Measurements from ENCODE around the gene MAP4K2.
A peak's percentile ranks its signal among the peaks of the same experiment; 100 is the strongest.

MAP4K2 gene

GRCh38 chr11:64792482-64792881 lies 10.5 kb downstream of the MAP4K2 start:
- DNase-seq (ENCODE audit: low read depth in 2 of 2): no peak

DNA sequence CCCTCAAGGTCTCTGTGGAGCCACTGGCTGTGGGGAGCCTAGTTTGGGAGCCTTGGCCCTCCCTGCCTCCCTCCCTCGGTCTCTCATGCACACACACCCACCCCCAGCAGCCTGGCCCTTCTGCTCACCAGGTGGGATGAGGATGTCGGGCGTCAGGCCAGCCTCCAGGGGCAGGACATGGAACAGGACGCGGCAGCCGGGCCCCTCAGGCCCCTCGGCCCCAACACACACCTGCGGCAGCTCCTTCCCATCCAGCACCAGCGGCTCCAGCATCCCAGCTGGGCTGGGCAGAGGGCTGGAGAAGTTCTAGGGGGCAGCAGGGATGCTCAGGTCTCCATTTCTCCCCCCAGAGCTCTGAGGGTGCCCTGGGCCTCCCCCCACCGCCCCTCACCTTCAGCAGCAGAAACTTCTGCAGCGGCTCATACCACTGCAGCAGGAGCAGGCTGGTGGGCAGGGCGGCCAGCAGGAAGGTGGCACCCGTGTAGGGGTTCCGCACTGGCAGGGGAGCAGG lies 11.2 kb downstream of the MAP4K2 start:
- no peak for DNase-seq (ENCODE audit: low read depth in 2 of 2)

GRCh38 chr11:64790205-64791095 lies 12.6 kb downstream of the MAP4K2 start:
- DNase-seq (ENCODE audit: low read depth in 2 of 2): no peak

DNA sequence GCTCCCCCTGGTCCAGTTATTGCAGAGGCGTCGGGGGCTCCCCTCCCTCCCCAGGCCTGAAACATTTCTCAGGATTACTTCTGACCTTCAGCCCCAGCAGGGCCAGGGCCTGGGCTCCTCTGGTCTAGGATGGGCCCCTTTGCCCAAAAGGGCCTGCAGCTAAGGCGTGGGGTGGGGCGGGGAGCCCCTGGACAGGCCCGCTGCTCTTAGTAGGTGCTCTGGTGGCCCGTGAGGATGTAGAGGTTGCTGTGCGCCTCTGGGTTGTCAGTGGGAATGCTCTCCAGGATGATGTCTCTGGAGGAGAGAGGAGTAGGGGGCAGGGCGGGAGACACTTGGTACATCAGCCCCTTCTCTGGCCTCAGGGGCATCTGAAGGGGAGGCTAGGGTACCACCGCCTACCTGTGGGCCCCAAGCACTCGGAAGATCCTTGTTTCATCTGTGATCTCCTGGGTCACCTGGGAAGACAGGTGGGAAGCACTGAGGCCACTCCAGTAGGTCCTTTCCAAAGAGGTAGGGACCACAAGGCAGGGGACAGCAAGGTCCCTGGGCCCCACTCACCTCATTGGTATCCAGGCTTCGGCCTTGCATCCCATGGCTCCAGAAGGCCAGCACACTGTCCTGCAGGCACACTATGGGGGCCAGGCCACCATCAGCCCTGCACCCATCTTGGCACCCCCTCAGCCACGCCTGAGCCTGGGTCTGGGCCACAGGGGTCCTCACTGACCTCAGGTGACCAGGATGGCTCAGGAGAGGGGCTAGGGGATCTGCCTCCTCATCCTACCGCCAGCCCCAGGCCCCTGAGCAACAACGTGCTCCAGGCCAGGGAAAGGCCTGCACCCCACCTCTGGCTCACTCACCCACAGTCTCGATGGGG lies 13.4 kb downstream of the MAP4K2 start:
- no peak for DNase-seq (ENCODE audit: low read depth in 2 of 2)

GRCh38 chr11:64788321-64789215 lies 14.4 kb downstream of the MAP4K2 start:
- DNase-seq (ENCODE audit: low read depth in 2 of 2): no peak

- no peak for DNase-seq (ENCODE audit: low read depth in 2 of 2)
These were observed 15.3 kb downstream of the MAP4K2 start for GRCh38 chr11:64787526-64788320.

DNA sequence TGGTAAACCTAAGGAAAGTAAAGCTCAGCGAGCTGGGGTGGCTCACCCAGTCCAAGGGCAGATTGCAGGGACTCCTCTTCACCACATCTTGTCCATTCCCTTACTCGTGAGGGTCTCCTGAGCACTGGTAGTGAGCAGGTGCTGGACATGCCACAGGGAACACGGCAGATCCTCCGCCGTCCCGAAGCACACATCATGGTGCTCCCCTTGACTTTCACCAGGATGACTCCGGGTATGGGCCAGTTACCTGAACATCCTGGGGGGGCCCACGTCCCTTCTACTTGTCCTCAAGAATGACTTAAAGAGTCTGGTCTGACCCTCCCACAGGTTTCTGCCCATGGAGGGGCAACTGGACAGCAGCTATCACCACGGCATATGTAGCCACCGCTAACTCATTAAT lies 16.7 kb downstream of the MAP4K2 start:
- no peak for DNase-seq (ENCODE audit: low read depth in 2 of 2)

DNA sequence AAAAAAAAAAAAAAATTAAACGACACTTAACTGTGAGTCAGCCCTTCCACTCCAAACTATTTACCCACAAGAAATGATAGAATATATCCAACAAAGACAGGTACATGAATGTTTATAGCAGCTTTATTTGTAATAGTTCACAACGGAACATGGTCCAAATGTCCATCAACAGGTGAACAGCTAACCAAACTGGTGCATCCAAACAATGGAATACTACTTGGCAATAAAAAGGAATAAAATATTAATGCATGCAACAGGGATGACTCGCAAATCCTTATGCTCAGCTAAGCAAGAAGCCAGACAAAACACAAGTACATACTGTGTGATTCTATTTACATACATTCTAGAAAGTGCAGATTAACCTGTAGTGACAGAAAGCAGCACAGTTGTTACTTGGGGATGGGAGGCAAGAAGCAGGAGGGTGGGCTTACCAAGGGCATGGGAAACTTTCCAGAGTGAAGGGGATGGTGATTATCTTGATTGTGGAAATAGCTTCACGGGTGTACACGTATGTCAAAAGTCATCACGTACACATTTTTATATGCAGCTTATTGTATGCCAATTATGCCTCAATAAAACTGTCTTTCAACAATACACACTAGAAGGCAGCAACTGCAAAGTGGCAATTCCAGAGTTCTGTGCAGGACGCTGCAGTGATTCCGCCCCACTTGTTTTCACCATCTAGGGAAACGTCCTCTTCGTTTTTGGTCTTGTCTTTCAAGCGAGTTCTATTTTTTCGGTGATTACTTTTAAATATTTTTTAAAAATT lies 18.0 kb downstream of the MAP4K2 start:
- DNase-seq (ENCODE audit: low read depth in 2 of 2): no peak

DNA sequence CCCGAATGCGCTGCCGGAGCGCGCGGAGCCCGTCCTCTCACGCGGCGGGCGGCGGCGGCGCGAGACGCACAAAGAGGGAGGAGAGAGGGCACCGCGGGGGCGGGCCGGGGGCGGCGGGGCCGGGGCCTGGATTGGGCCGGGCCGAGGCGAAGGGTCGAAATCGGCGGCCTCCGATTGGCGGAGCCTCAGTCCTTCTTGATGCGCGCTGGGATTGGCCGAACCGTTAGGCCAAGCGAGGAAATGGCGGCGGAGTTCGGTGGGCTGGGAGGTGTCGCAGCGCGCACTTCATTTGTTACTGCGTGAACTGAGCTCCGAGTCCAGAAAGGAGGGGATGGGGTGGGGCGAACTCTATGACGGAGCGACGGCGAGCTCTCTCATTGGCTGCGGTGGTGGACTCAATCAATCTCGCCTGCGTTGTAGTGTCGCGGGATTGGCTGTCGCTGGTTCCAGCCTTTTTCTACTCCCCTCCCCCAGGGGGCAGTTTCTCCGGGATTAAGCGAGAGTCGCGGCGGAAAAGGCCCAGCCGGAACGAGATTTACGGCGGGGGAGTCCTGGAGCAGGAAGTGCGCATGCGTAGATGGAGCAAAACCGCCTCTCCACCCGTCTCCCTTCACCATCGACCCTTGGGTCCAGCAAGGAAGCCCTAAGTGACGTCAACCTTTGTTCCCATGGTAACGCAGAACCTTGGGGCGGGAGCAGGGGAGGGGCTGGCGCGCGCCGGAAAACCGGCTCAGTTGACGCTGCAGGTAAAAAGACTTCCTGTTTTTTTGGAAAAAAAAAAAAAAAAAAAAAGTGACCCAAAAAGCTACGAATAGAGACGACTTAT lies 24.3 kb downstream of the MAP4K2 start, which contains the start of gene SF1:
SF1 (minus strand) TSS at position 70 of the 826 bp plus-strand sequence. CDS start 150 bp downstream, outside the sequence.
- DNase-seq (ENCODE audit: low read depth in 2 of 2): peak; percentile 95 to 97

DNA sequence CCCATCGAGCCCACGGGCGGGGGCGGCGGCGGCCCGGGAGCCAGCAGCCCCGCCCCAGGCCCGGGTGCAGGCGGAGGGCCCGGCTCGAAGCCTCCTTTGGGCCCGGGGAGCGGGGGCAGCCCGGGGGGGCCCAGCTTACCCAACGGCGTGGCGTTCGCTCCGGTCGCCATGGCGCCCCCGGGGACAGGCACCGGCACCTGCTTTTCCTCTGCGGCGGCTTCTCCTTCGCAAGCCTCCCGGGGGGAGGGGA lies 24.9 kb downstream of the MAP4K2 start:
- no peak for DNase-seq (ENCODE audit: low read depth in 2 of 2)

DNA sequence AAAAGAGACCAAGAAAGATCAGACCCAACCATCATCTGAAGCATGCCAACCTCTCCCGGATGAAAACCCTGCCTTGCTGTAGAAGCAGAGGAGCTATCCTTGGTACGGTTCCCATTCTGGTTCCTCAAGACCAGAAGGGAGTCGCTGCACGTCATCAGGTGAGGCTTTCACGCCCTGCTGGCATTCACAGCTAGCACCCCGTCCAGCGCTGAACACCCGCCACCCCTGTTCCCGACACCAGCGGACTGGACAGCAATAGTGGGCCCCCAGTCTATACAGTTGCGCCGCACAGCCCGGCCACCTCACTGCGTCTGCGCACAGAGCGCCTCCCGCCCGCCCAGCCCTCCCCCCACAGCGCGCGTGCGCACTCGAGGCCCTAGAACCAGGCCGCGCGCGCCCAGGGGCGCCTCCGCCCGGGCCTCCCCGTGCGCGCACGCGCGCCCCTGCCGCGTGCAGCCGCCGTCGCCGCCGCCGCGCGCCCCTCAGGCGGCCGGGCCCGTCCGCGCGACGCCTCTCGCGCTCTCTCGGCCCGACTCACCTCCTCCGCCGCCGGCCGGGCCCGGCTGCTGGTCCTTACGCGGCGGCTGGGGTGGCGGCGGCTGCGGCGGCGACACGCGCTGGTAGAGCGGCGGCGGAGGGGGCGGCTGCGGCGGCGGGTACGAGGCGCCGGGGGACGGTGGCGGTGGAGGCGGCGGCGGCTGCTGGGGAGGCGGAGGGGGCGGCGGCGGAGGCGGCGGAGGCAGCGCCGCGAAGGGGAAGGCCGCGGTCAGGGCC lies 25.4 kb downstream of the MAP4K2 start:
- DNase-seq (ENCODE audit: low read depth in 2 of 2): peak; percentile 68 to 79

GRCh38 chr11:64776875-64777274 lies 26.1 kb downstream of the MAP4K2 start:
- DNase-seq (ENCODE audit: low read depth in 2 of 2): no peak

DNA sequence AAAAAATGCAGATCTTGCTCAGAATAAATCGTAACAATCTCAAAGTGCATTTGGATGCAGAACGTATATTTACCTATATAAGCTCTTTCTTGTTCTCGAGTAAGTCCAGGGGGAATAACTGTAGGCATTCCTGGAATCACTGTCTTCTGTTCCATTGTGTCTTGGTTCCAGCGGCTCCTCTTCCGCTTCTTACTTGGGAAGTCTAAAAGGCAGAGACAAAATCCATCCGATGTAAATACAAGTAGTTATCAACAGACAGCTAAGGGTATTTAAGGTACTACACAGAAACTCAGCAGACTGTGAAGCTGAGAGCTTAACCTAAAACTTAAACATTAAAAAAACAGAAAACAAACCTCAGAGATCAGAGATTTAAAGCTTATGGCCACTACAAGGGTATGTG lies 26.6 kb downstream of the MAP4K2 start:
- DNase-seq (ENCODE audit: low read depth in 2 of 2): no peak

DNA sequence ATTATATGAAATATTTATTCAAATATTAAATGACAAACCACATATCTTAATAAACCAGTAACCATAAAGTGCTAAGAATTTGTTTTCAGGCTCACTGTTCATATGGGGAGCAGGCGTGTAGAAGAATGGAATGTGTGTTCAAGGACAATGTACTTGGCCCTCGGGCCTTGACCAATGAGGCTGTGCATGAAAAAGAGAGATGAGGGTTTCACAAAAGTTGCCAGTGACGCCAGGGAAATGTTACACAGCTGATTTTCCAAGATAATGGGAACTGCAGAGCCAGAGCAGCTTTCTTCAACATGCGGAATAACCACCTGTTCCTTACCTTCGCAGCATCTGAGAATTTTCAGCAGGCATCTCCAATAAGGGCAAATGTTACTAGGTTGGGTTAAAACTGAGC lies 28.9 kb downstream of the MAP4K2 start:
- DNase-seq (ENCODE audit: low read depth in 2 of 2): no peak

DNA sequence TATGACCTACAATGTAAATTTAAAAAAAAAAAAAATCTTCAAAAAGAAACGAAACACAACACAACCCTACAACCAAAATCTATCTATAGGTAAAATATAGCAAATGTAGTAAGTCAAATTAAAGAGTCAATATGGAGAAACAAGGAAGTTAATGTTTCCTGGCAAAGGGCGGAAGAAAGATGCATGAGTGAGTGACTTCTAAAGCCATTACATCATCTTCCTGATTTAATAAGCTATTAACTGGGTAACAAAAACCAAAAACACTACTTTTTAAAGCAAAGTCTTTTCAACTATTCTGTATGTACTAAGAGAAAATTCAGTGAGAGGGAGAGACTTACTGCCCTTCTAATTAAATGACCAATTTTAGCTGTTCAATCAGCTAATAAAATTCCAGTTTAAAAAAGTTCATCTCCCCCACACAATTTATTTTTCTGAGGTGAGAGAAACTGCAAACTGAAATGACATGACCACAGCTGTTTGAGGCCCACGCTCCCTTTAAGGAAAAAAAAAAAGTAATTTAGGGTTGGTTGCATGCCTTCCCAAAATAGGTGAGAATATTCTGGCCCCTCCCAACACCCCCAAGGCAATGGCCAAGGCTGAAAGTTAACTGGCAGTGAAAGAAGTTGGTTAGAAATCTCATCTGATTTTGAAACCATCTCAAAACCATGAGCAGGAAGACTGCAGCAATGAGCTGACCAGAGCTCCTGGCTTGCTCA lies 30.6 kb downstream of the MAP4K2 start:
- no peak for DNase-seq (ENCODE audit: low read depth in 2 of 2)

DNA sequence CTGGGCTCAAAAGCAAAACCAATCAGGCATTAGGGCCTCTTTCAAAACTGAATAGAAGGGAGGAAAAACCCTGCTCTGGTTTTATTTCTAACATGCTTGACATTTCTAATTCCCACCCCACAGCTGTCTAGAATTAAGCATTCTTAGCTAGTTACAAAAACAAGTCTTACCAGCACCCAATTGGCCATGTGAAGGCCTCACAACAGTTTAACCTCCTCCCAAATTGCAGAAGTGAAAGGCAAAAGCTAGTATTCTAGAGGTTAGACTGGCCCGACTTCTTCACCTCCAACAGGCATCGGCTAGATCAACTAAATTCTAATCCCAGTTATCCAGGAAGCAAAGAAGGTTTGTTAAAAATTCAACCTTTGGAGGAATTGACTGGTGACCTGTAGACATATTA lies 31.2 kb downstream of the MAP4K2 start:
- no peak for DNase-seq (ENCODE audit: low read depth in 2 of 2)

DNA sequence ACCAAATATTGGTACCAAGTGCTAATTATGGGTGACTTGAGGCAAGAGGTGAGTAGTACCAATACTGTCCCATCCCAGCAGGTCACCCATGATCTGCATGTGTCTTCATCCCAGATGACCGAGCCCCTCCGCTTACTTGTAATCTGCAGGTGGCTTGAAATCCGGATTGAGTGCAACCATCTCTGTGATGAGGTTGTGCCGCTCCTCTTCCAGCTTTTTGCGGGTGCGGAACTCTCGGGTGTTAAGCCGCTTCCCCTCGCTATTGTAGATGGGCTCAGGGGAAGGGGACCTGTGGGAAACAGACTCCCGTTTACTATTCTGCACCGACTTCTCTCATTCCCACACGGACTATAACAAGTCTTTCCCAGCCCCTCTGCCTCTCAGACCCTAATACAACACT lies 32.9 kb downstream of the MAP4K2 start:
- DNase-seq (ENCODE audit: low read depth in 2 of 2): no peak

DNA sequence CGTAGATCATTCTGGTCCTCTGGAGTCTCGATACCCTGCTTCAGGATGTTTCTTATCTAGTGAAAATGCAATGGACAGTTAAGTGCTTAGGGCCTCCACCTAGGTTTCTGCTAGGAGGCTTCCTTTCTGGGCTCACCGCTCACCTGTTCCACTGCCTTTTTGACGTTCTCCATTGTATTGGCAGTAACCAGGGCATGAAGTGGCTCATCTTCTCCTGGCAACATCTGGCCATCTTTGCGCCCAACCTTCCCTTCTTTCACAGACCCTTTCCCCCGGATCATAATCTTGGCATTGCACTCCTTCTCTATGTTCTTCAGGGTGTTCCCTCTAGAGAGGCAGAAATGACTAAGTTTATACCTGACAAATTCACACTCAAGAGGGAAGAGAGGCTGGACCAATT lies 33.7 kb downstream of the MAP4K2 start:
- DNase-seq (ENCODE audit: low read depth in 2 of 2): no peak
